A549 (cell line): ENCODE measurements around the gene LEO1.
A peak's percentile ranks its signal among the peaks of the same experiment; 100 is the strongest.
"Not testable (repeated sequence)": the region's sequence is repeated elsewhere in the genome, so short reads cannot be mapped to it uniquely, and the experiment has no call there.

Source experiments
- CHD2 ChIP-seq: fragments of 150-350 bp; IDR thresholded peaks from 2 replicates; pipeline ENCODE4 v1.6.1; 2014; ENCODE audit warnings: low read length; ENCODE audit not compliant: partially characterized antibody
- EHMT2 ChIP-seq: fragments of 200-600 bp; sonication (generic); IDR thresholded peaks from 2 replicates; pipeline ENCODE4 v1.6.1; 2016; ENCODE audit warnings: antibody characterized with exemption, low read depth, mild to moderate bottlenecking, moderate library complexity
- FOXS1 ChIP-seq: fragments of 250-450 bp; sonication (Bioruptor Pico); IDR thresholded peaks from 2 replicates; pipeline ENCODE4 v1.5.0; 2020; ENCODE audit warnings: mild to moderate bottlenecking, moderate library complexity
- HDAC2 ChIP-seq: fragments of 200-600 bp; sonication (generic); IDR thresholded peaks from 2 replicates; pipeline ENCODE4 v1.6.1; 2016
- MAFK ChIP-seq: fragments of 450-650 bp; IDR thresholded peaks from 2 replicates; pipeline ENCODE4 v1.6.1; 2014; ENCODE audit not compliant: partially characterized antibody
- MAX ChIP-seq: IDR thresholded peaks from 2 replicates; pipeline ENCODE4 v1.6.1; 2012
- MYC ChIP-seq: IDR thresholded peaks from 2 replicates; pipeline ENCODE4 v1.6.1; 2012; ENCODE audit warnings: mild to moderate bottlenecking, inconsistent platforms, low read length, improper control_type of control experiment, borderline replicate concordance
- POLR2A ChIP-seq: IDR thresholded peaks from 2 replicates; pipeline ENCODE4 v1.6.1; 2012; ENCODE audit warnings: mild to moderate bottlenecking, low read length
- RAD21 ChIP-seq, 2 experiments: fragments of >200 bp in 1 of 2; sonication (Bioruptor Twin) in 1 of 2; formaldehyde crosslinking in 1 of 2; IDR thresholded peaks in 1 of 2; conservative IDR thresholded peaks in 1 of 2; 2 replicates in 1 of 2; 3 replicates in 1 of 2; pipeline ENCODE4 v1.6.1; 2012 to 2018; ENCODE audit warnings: inconsistent platforms in 1 of 2
- REST ChIP-seq: fragments of 200-600 bp; sonication (generic); IDR thresholded peaks from 2 replicates; pipeline ENCODE4 v1.6.1; 2016; ENCODE audit warnings: antibody characterized with exemption, mild to moderate bottlenecking, moderate library complexity
- ZC3H11A ChIP-seq: fragments of 450-650 bp; IDR thresholded peaks from 2 replicates; pipeline ENCODE4 v1.6.1; 2014; ENCODE audit warnings: antibody characterized with exemption, mild to moderate bottlenecking
- TF ChIP-seq, protein P1 (sequence below): fragments of >200 bp; sonication (Bioruptor Twin); formaldehyde crosslinking; IDR thresholded peaks from 3 replicates; pipeline ENCODE4 v1.5.1; 2016
- TF ChIP-seq, protein P2 (sequence below): fragments of 250-450 bp; sonication (Bioruptor Pico); IDR thresholded peaks from 2 replicates; pipeline ENCODE4 v1.5.0; 2021; ENCODE audit warnings: mild to moderate bottlenecking, moderate library complexity, borderline replicate concordance

DNA sequence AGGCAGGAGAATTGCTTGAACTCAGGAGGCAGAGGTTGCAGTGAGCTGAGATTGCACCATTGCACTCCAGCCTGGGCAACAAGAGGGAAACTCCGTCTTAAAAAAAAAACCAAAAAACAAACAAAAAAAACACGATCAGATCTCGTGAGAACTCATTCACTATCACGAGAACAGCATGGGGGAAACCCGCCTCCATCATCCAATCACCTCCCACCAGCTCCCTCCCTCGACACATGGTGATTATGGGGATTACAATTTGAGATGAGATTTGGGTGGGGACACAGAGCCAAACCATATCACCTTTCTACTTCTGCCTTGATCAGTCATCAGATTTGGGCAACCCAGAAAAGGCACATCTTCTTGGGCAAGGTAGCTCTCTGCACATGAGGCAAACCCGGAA lies 31.5 kb upstream of the LEO1 start:
- TF ChIP-seq POLR2A; MAFK; EHMT2; RAD21 (conservative IDR thresholded peaks at IDR 0.05 in 1 of 2, IDR thresholded peaks at IDR 0.05 in 1 of 2); REST; MAX; HDAC2; FOXS1 (CRISPR knock-in tag); MYC; ZC3H11A: not testable (repeated sequence)
- TF ChIP-seq, protein P1, sequence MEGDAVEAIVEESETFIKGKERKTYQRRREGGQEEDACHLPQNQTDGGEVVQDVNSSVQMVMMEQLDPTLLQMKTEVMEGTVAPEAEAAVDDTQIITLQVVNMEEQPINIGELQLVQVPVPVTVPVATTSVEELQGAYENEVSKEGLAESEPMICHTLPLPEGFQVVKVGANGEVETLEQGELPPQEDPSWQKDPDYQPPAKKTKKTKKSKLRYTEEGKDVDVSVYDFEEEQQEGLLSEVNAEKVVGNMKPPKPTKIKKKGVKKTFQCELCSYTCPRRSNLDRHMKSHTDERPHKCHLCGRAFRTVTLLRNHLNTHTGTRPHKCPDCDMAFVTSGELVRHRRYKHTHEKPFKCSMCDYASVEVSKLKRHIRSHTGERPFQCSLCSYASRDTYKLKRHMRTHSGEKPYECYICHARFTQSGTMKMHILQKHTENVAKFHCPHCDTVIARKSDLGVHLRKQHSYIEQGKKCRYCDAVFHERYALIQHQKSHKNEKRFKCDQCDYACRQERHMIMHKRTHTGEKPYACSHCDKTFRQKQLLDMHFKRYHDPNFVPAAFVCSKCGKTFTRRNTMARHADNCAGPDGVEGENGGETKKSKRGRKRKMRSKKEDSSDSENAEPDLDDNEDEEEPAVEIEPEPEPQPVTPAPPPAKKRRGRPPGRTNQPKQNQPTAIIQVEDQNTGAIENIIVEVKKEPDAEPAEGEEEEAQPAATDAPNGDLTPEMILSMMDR, result not testable (repeated sequence)
- TF ChIP-seq, protein P2, sequence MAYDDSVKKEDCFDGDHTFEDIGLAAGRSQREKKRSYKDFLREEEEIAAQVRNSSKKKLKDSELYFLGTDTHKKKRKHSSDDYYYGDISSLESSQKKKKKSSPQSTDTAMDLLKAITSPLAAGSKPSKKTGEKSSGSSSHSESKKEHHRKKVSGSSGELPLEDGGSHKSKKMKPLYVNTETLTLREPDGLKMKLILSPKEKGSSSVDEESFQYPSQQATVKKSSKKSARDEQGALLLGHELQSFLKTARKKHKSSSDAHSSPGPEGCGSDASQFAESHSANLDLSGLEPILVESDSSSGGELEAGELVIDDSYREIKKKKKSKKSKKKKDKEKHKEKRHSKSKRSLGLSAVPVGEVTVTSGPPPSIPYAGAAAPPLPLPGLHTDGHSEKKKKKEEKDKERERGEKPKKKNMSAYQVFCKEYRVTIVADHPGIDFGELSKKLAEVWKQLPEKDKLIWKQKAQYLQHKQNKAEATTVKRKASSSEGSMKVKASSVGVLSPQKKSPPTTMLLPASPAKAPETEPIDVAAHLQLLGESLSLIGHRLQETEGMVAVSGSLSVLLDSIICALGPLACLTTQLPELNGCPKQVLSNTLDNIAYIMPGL (CRISPR knock-in tag), result not testable (repeated sequence)
- TF ChIP-seq CHD2, result peak; percentile 29
